GM18873 (cell line): ENCODE results near the gene HPS1.
"Not testable (repeated sequence)": the region's sequence is repeated elsewhere in the genome, so short reads cannot be mapped to it uniquely, and the experiment has no call there.

ENCODE experiments used
- ATAC-seq: cut with Tn5 transposase; IDR thresholded peaks from one replicate; pipeline ENCODE4 v1.9.1; 2021; ENCODE audit warnings: mild to moderate bottlenecking, moderate library complexity, moderate number of reproducible peaks; ENCODE audit not compliant: unreplicated experiment, low FRiP score

HPS1 gene

DNA sequence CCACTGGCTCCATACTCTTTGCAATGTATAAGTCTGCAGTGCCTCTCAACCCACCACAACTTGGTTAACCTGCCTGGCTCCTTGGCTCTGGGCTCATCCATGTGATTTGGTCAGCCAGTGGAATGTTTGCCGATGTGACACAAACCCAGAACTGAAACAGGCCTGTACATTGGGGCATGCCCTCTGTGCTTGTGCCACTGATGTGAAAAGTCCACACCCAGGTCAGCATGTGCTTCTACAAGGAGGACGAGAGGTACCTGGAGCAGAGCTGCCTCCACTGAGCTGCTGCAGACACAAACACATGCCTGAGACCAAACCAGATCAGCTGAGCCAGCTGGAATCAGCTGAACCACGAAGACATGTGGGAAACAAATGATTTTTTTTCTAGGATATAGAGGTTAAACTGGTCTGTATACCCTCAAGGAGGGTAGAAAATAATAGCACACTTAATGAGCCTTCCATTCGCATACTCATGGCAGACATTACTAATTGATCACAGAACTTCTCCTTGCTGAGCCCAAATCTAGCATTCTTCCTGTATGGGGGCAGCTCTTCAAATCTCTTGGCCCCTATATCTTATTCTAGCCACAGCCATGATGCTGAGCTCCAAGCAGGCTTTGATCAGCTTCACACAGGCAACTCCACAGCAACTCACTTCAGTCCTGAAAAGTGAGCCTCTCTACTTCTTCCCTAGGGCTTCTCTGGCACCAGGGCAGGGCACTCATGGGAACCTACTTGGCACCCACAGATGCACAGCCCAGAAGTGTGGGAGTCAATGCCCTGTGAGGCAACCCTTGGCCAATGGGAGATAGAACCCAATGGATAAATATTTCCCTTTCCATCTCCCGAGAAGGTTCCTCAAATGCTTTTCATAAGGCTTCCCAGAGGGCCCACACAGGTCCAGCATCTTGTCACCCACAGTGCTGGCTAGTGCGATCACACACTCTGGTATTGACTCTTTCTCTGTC is 50.4 kb downstream of the HPS1 start:
- ATAC-seq: no peak

GRCh38 chr10:98394851-98395440 is 51.8 kb downstream of the HPS1 start:
- no peak for ATAC-seq

DNA sequence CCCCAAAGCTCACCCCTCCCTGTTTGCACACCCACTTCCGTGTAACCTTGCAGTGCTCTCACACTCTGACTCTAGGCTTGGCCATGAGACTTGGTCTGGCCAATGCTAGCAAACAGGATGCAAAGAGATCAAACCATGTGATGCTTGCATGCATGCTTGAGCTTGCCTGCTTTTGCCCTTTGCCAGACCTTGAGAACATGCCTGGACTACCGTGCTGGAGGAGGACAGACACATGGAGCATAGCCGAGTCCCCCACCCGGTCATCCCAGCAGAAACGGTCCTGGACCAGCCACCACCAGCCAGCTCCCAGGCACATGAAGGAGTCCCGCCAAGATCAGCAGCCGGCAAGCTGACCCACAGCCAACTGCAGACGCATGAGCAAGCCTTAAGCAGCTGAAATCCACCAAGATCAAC is 55.1 kb downstream of the HPS1 start:
- no peak for ATAC-seq

GRCh38 chr10:98391065-98391464 is 55.7 kb downstream of the HPS1 start:
- ATAC-seq: no peak

DNA sequence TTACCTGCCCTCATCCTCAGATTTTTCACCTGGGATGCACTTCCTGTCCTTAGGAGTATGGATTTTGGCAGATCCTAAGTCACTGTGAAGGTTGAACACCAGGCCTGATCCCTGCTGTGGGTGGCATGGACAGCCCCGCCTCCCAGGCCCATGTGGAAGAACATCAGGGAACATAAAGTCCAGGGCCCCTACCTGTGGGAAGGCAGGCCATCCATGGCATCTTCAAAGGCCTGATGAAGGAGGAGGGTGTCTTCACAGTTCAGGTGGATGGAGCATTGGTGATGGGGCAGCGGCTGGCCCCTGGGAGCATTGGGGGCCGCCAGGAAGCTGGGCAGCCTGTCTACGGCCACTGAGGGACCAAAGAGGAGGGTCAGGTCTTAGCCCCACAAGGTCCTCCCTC is 56.3 kb downstream of the HPS1 start:
- no peak for ATAC-seq

GRCh38 chr10:98389398-98389797 is 57.3 kb downstream of the HPS1 start:
- no peak for ATAC-seq

- no peak for ATAC-seq
Observed at GRCh38 chr10:98388101-98388655, 58.6 kb downstream of the HPS1 start.

DNA sequence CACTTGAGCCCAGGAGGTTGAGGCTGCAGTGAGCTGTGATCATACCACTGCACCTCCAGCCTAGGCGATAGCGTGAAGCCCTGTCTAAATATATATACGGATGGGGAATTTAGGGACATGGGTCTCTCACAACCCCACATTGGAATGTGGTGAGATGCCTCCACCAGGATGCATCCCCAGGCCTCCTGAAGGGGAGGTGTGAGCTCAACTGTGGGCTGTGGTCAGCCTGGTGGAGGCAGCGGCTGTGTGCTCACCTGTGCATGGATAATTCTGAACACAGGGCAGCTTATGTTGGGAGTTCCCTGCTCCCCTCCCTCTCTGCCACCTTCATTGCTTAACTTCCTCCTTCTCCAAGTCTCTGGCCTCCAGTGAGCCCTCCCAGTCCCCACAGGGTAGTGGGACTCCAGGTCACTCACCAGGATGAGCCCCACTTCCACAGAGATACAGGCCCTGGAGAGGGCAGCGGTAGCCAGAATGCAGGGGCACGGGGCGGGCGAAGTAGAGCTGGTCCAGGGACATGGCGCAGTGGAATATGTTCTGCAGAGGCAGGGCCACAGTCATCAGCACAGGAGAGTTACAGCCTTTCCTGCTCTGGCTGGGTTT is 62.1 kb downstream of the HPS1 start:
- ATAC-seq: no peak

DNA sequence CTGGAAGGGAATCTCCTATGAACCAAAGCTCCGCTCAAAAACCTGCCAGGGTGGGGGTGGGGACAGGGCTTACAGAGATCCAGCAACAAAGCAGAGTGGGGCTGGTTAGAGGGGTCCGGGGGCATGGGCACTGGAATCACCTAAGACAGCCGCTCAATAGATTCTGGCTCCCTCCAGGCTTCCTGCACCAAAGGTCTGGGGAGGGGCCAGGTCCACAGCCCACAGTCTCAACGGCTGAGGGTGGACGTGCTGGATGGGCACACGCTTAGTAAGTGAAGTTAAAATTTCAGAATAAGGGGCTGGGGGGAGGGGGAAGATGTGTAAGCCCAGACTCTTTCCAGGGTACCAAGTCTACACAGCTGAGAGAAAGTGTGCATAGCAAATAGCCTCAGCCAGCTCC is 62.9 kb downstream of the HPS1 start:
- ATAC-seq: no peak

GRCh38 chr10:98383134-98383667 is 63.5 kb downstream of the HPS1 start:
- not testable (repeated sequence) for ATAC-seq

DNA sequence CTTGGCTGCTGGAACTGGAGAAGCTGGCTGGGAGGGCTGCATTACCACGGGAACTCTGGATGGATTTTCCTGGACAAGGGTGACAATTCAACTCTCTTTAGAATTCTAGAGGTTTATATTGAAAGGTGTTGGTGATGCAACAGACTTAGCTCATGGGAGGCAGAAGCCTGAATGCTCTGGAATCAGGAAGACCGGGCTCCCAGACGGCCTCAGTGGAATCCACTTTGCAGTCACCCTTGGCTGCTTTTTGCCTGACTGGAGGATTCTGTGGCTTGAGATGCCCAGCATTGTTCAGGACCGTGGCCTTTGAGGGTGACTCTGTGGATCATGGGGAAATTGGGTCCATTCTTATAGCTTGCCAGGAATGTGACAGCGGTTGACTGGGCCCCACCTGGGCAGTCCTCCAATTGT is 64.0 kb downstream of the HPS1 start:
- ATAC-seq: no peak

DNA sequence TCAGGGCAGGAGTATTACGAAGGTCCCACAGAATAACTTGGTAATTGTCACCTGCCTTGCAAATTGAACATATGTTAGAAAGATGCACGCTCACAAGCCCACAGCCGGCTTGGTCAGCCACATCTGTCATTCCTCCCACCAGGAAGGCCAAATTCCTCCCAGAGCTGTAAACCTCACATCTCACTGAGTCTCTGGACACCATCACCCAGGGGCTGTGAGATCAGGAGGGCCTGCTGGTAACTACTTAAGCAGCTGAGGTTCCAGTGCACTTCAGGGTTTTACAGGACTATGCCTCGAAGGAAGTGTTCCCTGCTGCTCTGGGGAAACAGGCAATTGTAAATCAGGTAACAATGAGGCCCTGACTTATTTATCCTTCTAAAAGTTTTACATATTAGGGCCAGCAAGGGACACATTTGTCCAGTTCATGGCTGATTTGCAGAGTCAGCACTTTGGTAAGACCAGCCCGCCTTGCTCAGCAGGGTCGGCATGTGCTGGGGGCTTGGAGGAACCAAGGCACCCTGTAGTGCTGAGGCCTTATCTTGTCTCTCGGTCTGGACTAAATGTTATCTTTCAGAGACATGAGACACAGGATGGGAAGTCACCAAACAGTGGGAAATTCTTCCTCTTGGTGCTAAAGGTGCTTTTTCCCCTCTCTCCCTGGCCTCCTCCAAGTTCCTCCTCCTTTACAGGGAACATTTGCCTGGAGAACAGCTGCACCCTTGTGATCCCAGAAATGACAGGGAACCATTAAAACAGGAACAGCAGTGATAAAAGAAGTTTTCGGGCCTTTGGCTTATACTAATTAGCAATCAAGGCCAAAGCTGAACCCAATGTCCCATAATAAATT is 66.0 kb downstream of the HPS1 start:
- no peak for ATAC-seq

- no peak for ATAC-seq
Observed at GRCh38 chr10:98378722-98379121, 68.0 kb downstream of the HPS1 start.

DNA sequence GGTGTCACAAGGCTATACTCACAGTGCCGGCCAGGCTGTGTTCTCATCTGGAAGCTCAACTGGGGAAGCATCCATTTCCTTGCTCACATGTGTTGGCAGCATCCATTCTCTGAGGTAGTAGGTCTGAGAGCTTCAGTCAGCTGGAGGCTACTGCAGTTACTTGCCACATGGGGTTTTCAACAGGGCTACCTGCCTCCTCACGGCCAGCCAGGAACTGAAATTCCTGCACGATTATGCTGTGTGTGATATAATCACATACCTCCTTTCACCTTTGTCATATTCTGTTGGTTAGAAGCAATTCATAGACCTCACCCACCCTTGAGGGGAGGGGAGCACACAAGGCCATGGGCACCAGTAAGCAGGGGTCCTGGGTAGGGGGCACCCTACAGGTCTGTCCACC is 69.2 kb downstream of the HPS1 start:
- ATAC-seq: no peak

DNA sequence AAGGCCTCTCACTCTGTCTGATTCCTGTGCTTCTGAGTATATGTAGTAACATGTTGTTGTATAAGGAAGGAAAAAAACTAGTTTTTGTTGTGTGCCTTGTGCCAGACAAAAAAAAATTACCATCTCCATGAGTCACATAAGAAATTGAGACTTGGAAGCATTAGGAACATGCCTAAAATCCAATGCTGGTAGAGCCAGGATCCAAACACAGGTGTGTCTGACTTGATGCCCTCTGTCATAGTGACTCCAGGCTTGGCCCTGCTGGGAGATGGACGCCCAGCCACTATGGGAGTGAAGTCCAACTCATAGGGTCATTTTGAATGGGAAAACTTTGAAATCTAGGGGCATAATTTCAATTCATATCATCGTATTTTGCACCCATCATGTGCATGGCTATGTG is 69.7 kb downstream of the HPS1 start:
- no peak for ATAC-seq

- ATAC-seq: no peak
Observed at GRCh38 chr10:98376485-98376884, 70.2 kb downstream of the HPS1 start.

- no peak for ATAC-seq
Observed at GRCh38 chr10:98374217-98374985, 72.3 kb downstream of the HPS1 start.

DNA sequence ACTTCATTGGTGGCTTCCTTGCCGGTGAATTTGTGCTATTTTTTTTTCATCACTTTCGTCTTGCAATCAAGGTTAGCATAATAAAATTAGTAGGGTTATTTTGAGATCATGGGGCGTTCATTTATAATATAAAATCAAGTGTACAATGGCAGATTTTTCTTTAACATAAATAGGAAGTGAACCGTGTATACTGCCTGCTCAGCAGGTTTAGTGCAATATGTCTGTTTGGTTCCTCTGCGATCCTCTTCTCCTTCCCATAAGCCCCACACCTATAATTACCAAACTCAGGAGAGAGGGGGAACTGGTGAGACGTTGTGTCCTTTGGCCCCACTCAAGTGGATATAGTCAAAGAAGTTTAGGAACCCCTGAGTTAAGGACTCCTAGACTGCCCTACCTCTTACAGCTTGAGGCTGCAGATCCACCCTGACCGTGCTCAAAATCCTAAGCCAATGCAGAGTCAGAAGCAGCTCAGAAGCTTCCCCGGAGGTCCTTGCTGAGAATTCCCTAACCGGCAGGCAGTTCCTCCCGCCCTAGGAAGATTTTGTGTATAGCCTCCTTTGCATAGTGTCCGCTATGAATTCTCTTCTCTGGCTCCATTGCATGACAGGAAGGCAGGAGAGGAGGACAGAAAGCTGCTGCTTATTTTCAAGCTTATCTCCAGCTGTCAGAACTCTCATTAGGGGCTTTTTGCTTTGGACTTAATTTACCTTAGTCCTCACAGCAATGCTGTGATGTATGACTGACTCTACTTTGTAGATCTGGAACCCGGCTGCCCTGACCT is 73.3 kb downstream of the HPS1 start:
- ATAC-seq: no peak
